Suprapubic skin (tissue), 4 donors: ENCODE data around the gene ENG.

Source experiments
- POLR2A ChIP-seq, 2 donors: fragments of 450-650 bp; IDR thresholded peaks; one replicate each; pipeline ENCODE4 v1.6.1; 2017; ENCODE audit warnings: antibody characterized with exemption in 2 of 2, mild to moderate bottlenecking in 2 of 2, moderate library complexity in 2 of 2
- POLR2AphosphoS5 ChIP-seq, 3 donors: sonication (generic); formaldehyde crosslinking; IDR thresholded peaks; one replicate each; pipeline ENCODE4 v1.6.1; 2017; ENCODE audit warnings: antibody characterized with exemption in 3 of 3
- TF ChIP-seq, protein P1 (sequence below), 2 donors: fragments of 200-600 bp in 1 of 2; fragments of 450-650 bp in 1 of 2; sonication (generic) in 1 of 2; IDR thresholded peaks; one replicate each; pipeline ENCODE4 v1.5.1; 2016 to 2019; ENCODE audit warnings: antibody characterized with exemption in 2 of 2, mild to moderate bottlenecking in 1 of 2, moderate library complexity in 1 of 2

DNA sequence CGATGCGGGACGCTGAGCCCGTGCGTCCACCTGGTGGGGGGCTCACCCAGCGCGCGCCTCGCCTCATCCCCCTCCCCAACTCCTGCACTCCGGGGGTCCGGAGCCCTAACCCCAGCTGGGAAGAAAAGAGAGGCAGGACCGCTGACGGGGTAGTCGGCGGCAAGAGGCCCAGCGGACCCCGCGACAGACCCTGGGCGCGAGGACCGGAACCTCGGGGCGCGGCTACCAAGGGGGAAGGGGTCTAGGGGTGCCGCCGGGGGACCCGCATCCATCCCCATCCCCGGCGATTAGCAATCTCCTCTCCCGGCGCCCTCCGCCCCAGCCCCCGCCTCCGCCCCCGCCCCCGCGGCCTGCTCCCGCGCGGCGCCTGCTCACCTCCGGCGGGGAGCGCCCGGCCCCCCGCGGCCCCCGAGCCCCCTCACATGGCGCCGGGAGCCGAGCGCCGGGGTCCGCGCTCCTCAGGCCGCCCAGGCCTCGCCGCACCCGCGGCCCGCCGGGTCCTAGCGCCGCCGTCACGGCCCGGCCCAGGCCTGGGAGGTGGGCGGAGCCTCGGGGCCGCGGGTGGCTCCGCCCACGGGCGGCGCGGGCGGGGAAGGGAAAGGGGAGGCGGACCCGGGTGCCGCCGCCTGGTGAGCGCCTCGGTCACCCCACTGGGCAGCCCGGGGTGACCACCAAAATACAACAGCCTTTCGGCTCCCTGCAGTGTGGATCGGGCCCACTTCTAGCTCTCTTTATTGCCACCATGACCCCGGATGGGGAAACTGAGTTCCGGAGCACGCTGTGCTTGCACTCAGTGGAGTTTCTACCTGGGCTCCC, 44.9 kb upstream of the ENG start, which contains the start of gene ST6GALNAC6:
- TF ChIP-seq POLR2AphosphoS5 (IDR thresholded peaks at IDR 0.05) = no peak
- TF ChIP-seq, protein P1, sequence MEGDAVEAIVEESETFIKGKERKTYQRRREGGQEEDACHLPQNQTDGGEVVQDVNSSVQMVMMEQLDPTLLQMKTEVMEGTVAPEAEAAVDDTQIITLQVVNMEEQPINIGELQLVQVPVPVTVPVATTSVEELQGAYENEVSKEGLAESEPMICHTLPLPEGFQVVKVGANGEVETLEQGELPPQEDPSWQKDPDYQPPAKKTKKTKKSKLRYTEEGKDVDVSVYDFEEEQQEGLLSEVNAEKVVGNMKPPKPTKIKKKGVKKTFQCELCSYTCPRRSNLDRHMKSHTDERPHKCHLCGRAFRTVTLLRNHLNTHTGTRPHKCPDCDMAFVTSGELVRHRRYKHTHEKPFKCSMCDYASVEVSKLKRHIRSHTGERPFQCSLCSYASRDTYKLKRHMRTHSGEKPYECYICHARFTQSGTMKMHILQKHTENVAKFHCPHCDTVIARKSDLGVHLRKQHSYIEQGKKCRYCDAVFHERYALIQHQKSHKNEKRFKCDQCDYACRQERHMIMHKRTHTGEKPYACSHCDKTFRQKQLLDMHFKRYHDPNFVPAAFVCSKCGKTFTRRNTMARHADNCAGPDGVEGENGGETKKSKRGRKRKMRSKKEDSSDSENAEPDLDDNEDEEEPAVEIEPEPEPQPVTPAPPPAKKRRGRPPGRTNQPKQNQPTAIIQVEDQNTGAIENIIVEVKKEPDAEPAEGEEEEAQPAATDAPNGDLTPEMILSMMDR (IDR thresholded peaks at IDR 0.05) = no peak
- peak in 1 of 2 donors; percentile 56 for TF ChIP-seq POLR2A (IDR thresholded peaks at IDR 0.05)
